ENCODE results near the gene TFB1M. TPM values are rescaled to one million over a fixed set of nuclear protein-coding genes. Genes with fewer than 3 reads are reported as not detected.

Gene TFB1M
- total and polyA plus RNA-seq, 9 of the 15 experiments (the other 6 are each of a cell fraction or from before 2014, with no cell fraction given): 34.6 to 145 (median 40.4) TPM

DNA sequence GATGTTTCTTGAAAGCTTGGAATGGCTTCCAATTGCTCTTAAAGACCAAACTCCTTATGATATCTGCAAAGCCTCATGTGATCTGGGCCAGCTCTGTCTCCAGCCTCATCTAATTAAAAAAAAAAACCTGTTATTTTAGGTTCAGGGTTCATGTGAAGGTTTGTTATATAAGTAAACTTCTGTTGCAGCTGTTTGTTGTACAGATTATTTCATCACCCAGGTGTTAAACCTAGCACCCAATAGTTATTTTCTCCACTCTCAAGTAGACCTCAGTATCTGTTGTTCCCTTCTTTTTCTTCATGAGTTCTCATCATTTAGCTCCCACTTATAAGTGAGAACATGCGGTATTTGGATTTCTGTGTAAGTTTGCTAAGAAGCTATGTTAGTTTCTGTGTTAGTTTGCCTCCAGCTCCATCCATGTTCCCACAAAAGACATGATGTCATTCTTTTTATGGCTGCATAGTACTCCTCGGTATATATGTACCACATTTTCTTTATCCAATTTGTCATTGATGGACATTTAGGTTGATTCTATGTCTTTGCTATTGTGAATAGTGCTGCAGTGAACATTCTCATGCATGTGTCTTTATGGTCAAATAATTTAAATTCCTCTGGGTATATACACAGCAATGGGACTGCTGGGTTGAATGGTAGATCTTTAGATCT, 30.2 kb upstream of the TFB1M start:
- no peaks in the 10 kb centered on the region for H4K20me1 ChIP-seq (replicated peaks; ENCODE audit: control insufficient read depth, insufficient read depth, low read length)
- no peak overlapping the region for H2AFZ ChIP-seq (ENCODE audit: low read depth, low read length)
- no peak overlapping the region for H3K27ac ChIP-seq (ENCODE audit: extremely low read depth, low read depth, low read length)
- no peaks in the 10 kb centered on the region for H3K9me3 ChIP-seq (replicated peaks; ENCODE audit: control insufficient read depth, insufficient read depth, low read depth, low read length)
- H3K36me3 ChIP-seq (ENCODE audit: control insufficient read depth, insufficient read depth, low read length): no peaks in the 10 kb centered on the region
- ChIA-PET CTCF (ENCODE audit: low intra/inter-chr PET ratio) (no interaction called here), POLR2A (interaction anchor here (1.2 kb wide), 1 partner anchor 165 kb away, joined by 3 read pairs; no protein-coding TSS in a partner anchor)
- no TSS peak for BruUV-seq (replicated peaks)
- no peaks in the 10 kb centered on the region for H3K27me3 ChIP-seq (ENCODE audit: control insufficient read depth in 2 of 2, insufficient read depth in 2 of 2, low read length in 2 of 2)
- FAIRE-seq (no peak), ATAC-seq (no peak), DNase-seq (ENCODE audit: extremely low read depth in 1 of 4, low spot score in 3 of 4) (no peak)
- no peak for TF ChIP-seq ZNF57 (CRISPR knock-in tag; IDR thresholded peaks at IDR 0.05)
- TF ChIP-seq ZBTB49 (CRISPR knock-in tag; IDR thresholded peaks at IDR 0.05; ENCODE audit: borderline replicate concordance): no peak
- TF ChIP-seq ZNF184 (CRISPR knock-in tag; IDR thresholded peaks at IDR 0.05): no peak
- no peak for TF ChIP-seq EP400 (IDR thresholded peaks at IDR 0.05)
- TF ChIP-seq TCFL5 (CRISPR knock-in tag; conservative IDR thresholded peaks at IDR 0.05): no peak
- no peak for TF ChIP-seq ZBTB17 (CRISPR knock-in tag; IDR thresholded peaks at IDR 0.05)
- no peak for TF ChIP-seq EP300 (IDR thresholded peaks at IDR 0.05; ENCODE audit: low read length)
- TF ChIP-seq ZNF717 (CRISPR knock-in tag; IDR thresholded peaks at IDR 0.05): no peak
- no peak for TF ChIP-seq JUNB (CRISPR knock-in tag; conservative IDR thresholded peaks at IDR 0.05)
- TF ChIP-seq, protein P1, sequence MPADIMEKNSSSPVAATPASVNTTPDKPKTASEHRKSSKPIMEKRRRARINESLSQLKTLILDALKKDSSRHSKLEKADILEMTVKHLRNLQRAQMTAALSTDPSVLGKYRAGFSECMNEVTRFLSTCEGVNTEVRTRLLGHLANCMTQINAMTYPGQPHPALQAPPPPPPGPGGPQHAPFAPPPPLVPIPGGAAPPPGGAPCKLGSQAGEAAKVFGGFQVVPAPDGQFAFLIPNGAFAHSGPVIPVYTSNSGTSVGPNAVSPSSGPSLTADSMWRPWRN (IDR thresholded peaks at IDR 0.05; ENCODE audit: low read depth): no peak
- no peak for TF ChIP-seq BDP1 (IDR thresholded peaks at IDR 0.05; ENCODE audit: insufficient read depth, insufficient read length)
- TF ChIP-seq GABPB1 (CRISPR knock-in tag; IDR thresholded peaks at IDR 0.05): no peak
- TF ChIP-seq ELF2 (CRISPR knock-in tag; IDR thresholded peaks at IDR 0.05): no peak
- TF ChIP-seq ZC3H11A (IDR thresholded peaks at IDR 0.05; ENCODE audit: low read depth, low read length): no peak
- no peak for TF ChIP-seq CREB3L1 (IDR thresholded peaks at IDR 0.05; ENCODE audit: borderline replicate concordance, low read depth)
- H3K79me2 ChIP-seq (ENCODE audit: control insufficient read depth, insufficient read depth, low read length): no peaks in the 10 kb centered on the region
- no peaks in the 10 kb centered on the region for H3K4me1 ChIP-seq (replicated peaks in 1 of 2; ENCODE audit: control insufficient read depth in 2 of 2, insufficient read depth in 2 of 2, low read length in 2 of 2)
- in situ Hi-C loops (cut with MboI) (no loop called here), intact Hi-C loops (cut with micrococcal nuclease) (no loop called here)
- H3K4me3 ChIP-seq: no peak overlapping the region
- H3K9me1 ChIP-seq (ENCODE audit: control insufficient read depth, insufficient read depth, low read length): no peaks in the 10 kb centered on the region
- no peak overlapping the region for H3K9ac ChIP-seq (ENCODE audit: insufficient read depth in 1 of 2, low read depth in 2 of 2, low read length in 2 of 2)
- 0% methylated on average over 2 of the region's 2 CpGs for WGBS (ENCODE audit: insufficient coverage, low coverage, missing lambda C conversion rate)
- no peak overlapping the region for H3K4me2 ChIP-seq (ENCODE audit: insufficient read depth, low read length)
